GM18526 (cell line): ENCODE results near the gene SPRN.

ENCODE experiments used
- POLR2A ChIP-seq: IDR thresholded peaks from 3 replicates; pipeline ENCODE4 v1.6.1; 2011; ENCODE audit not compliant: insufficient read length; ENCODE audit errors: extremely low read depth

SPRN gene

DNA sequence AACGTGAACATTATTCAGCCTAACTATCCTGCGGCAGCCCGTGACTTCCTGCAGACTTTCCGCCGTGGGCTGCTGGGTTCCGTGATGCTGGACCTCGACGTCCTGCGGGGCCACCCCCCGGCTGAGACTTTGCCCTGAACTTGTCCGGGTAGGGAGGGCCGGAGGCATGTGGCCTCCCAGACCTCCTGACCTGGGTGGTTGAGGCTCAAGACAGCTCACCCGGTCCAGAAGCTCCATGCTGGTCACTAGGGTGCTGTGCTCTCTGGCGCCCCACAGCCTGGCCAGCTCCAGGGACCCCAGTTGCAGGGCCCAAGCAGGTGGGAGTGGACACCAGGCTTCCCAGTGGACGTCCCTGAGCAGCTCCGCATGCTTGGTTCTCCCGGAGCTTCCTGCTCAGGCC is 4.4 kb downstream of the SPRN start:
- TF ChIP-seq POLR2A: no peak

DNA sequence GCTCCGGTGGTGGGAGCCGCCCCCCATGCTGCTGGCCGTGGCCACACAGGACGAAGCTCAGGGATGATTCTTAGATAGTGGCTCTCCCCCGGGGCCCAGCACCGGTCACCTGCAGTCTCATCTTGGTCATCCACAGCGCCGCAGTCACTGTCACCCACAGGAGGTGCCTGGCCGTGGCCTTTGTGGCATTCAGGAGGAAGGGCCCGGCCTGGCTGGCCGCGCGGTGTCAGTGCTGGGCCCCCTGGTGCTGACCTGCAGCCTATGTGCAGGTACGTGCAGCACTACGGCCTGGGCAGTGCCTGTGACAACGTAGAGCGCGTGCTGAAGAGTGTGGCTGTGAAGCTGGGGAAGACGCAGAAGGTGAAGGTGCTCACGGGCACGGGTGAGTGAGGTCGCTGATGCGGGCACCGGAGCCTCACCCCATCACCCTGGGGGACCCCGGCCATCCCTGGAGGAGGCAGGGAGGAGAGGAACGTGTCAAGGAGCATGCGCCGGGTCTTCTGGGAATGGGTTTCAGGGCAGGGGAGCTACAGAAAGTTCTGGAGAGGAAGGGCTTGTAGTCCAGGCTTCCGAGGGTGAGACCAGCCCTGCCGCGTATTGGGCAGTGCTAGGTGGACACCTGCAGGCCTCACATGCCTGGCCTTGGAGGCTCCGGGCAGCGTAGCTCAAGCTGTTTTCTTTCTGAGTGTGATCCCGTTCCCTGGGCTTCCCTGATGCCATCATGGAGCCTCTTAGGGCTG is 5.0 kb downstream of the SPRN start:
- TF ChIP-seq POLR2A: peak; percentile 8

DNA sequence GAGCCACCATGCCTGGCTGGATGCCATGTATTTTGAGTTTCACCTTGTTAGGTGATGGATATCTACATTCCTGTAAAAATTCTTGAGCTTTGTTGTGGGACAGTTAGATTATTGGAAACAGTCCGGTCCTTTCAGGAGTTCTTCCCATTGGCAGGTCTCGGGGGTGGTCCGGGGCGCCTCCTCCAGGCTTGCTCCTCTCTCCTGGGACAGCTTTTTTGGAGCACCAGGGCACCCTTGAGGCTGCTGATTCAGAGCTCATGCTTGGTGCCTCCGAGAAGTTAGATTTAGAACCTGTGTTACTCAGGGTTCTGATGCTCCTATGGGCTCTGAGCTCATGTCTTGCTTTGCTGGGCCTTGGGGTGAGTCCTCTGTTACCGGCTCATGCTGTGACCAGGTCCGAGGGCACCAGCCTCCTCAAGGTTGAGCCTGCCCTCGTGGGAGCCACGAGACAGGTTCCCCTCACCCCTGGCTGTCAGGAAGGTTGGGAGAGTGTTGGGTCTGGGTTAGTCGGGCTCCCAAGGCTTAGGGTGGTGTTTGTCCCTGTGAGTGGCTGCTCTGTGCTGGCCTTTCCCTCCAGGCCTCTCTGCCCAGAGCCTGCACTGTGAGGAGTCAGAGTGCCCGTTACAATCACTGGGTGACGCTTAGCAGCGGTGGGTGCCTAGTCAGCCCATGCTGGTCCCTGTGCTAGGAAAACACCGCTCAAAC is 6.0 kb downstream of the SPRN start:
- TF ChIP-seq POLR2A: no peak

DNA sequence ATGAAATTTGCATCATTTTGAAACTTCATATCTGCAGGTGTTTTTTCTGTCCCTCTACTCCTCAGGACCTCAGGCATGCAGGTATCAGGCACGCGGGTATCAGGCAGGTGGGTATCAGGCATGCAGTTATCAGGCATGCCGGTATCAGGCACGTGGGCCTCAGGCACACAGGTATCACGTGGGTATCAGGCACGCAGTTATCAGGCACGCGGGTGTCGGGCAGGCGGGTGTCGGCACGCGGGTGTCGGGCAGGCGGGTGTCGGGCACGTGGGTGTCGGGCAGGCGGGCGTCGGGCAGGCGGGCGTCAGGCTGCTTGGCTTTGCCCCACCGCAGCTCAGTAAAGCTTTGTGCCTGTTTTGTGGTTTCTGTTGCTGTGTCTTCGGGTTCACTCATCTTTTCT is 8.7 kb downstream of the SPRN start:
- TF ChIP-seq POLR2A: no peak

DNA sequence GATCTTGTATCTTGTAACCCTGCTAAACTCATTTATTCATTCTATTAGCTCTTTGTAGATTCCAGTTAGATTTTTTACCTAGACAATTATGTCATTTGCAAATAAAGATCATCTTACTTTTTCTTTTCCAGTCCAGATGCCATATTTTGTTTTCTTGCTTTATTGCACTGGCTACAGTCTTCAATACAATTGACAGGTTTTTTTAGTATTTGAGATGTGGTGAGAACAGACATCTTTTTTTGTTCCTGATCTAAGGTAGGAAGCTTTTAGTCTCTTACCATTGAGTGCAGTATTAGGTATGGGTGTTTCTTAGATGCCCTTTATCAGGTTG is 12.1 kb downstream of the SPRN start:
- TF ChIP-seq POLR2A: no peak

DNA sequence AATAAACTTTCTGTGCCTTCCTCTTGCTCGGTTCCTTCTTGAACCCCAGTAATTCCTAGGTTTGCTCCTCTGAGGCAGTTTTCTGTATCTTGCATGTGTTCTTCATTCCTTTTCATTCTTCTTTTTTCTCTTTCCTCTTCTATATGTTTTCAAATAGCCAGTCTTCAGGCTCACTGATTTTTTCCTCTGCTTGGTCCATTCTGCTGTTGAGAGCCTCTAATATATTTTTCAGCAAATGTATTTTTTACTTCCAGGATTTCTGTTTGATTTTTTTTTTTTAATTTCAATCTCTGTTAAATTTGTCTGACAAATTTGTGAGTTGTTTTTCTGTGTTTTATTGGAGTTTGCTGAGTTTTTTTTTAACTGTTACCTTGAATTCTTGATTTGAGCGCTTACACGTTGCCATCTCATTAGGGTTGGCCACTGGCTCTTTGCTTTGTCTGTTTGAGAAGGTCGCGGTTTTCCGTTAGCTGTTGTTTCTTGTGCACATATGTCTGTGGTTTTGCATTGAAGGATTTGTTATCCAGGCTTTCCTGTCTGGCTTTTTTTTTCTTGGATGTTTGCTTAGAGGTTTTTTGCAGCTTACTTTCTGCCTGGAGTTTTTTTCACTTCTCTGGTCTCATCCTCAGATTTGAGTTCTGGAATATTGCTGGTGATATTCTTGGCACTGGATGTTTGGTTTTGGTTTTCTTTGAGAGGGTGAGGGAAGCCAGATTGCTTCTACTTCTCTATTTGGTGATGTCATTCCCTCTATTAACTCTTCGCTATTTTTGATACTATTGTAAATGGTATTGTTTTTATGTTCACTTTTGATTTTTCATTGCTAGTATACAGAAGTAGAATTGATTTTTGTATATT is 12.7 kb downstream of the SPRN start:
- TF ChIP-seq POLR2A: no peak

DNA sequence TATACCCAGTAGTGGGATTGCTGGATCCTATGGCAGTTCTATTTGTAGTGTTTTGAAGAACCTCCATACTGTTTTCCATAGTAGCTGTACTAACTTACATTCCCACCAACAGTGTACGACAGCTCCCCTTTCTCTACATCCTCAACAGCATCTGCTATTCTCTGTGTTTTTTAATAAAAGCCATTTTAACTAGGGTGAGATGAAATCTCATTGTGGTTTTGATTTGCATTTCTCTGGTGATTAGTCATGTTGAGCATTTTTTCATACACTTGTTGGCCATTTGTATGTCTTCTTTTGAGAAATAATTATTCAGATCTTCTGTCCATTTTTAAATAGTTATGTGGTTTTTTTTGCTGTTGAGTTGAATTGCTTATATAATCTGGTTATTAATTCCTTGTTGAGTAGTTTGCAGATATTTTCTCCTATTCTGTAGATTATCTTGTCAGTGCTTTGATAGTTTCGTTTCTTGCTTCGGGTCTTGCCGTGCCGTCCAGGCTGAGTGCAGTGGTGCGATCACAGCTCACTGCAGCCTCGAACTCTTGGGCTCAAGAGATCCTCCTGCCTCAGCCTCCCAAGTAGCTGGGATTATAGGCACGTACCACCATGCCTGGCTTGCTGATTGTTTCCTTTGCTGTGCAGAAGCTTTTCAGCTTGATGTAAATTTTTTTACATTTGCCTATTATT is 18.4 kb downstream of the SPRN start:
- no peak for TF ChIP-seq POLR2A

DNA sequence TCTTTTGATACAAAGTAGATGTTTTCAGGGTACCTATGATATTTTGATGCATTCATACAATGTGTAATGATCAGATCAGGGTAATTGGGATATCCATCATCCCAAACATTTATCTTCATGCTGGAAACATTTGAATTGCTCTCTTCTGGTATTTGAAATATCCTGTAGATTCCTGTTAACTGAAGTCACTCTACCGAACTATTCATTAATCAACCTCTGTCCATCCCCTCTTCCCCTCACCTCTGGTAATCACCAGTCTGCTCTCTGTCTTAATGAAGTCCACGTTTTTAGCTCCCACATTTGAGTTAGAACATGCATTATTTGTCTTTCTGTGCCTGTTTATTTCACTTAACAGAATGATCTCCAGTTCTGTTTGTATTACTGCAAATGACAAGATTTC is 19.2 kb downstream of the SPRN start:
- TF ChIP-seq POLR2A: no peak

DNA sequence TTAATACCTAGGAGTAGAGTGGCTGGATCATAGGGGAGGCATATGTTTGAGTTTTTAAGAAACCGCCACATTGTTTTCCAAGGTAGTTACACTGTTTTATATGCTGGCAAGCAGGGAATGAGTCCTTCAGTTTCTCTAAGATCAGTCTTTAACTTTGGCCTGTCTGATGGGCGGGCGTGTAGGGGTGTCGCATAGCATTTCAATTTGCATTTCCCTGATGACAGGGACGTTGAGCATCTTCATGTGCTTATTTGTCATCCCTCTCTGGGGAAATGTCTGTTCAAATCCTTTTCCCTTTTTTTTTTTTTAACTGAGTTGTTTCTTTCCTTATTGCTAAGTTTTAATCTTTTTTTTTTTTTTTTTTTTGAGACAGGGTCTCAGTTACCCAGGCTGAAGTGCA is 20.6 kb downstream of the SPRN start:
- TF ChIP-seq POLR2A: no peak

DNA sequence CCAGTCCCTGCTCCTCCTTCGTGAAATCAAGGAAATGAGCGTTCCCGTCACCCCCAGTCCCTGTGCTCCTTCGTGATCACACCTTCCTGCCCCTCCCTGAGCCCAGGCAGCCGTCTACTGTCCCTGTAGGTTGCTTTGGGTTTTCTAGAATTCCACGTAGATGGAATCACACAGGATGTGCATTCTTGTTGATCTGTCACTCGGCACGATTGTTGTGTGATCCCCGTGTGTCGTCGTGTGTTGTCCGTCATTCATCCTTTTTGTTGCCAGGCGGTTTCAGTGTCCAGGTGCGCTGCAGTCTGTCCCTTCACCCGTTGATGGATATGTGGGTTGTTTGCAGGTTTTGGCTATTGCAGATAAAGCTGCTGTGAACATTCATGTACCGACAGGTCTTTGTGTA is 21.1 kb downstream of the SPRN start:
- TF ChIP-seq POLR2A: no peak

DNA sequence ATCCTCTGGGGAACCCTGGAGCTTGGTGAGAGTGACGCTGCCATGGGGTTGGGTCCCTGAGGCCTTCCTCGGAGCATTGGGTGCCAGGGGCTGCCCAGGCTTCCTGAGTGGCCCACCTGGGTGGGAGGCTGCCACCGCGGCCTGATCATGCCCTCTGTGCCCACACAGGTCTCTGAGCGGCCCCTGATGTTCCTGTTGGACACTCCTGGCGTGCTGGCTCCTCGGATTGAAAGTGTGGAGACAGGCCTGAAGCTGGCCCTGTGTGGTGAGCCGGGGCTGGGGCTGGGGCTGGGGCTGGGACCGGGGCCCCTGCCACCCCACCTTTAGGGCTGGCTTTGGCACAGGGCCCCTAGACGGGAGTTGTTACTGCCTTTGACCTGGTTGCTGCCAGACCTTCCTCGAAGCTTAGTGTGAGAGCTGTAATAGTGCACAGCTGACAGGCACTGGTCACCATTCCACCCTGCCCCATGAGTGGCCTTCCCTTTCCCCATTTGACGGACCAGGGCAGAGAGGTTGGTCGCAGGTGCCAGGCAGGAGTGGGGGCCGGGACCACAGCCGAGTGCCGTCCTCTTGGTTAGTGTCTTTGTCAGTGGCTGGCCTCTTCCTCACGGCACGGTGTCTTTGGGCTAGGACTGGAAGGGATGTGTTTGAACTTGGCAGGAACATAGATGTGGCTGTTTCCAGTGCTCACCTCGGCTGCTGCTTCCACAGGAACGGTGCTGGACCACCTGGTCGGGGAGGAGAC is 22.3 kb downstream of the SPRN start:
- no peak for TF ChIP-seq POLR2A

DNA sequence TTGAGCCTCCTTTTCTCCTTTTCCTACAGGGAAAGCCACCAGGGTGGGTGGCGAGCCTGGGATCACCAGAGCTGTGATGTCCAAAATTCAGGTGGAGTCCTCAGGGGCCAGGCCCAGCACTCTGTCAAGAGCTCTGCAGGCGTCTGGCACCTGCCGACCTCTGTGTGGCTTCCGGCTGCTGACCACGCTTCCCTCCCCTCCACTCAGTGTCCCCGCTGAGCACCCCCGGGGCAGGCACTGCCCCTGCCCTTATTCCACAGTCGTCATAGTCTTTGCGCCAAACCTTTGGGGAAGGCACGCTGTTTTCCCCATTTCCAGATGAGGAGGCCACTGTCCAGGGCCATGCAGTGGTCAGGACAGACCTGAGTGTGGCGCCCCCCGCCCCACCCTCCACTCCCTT is 22.9 kb downstream of the SPRN start:
- no peak for TF ChIP-seq POLR2A

DNA sequence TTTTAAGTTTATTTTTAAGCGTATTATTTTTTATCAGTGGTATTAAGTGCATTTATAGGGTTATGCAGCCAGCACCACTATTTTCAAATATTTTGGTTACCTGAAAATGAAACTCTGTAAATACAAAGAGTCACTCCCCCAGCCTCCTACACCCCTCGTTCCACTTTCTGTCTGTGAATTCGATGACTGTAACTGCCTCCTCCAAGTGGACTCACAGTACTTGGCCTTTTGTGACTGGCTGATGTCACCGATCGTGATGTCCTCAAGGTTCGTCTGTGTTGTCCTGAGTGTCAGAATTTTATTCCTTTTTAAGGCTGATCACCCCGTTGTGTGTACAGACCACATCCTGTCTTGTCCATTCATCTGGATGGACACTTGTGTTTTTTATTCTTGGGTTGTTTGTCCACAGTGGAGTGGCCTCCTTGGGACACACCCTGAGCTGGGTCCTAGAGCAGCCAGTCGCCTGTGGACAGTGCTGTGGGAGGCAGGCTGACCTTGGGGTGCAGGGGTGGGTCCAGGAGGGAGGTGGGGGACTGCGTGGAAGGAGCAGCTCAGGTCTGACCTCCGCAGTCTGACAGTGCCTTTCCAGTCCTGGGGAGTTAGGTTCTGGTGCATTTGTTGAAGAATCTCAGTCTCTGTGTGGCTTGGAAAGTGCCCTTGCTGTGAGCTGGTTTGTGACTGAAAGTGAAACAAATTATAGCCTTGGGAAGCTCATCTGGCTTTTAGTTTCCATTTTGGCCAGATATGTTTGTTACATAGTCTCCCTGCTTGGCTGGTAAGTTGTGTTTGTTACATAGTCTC is 23.6 kb downstream of the SPRN start:
- TF ChIP-seq POLR2A: no peak

DNA sequence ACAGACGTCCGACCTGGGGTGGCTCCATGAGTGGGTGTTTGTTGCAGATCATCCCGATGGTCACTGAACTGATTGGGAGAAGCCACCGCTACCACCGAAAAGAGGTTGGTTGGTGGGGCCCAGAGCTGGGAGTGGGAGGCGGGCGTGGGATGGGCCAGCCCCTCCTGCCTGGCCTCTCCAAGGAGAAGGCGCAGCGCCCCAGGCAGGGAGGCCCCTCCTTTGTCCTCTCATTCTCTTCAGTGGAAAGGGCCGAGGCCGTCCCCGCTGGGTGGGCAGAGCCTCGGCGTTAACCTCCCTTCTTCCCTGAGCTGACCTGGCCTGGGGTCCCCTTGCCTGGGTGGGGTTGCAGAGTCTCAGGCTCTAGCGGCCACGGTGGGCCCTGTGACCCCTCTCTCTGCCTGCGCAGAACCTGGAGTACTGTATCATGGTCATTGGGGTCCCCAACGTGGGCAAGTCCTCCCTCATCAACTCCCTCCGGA is 25.3 kb downstream of the SPRN start:
- no peak for TF ChIP-seq POLR2A
